ENCODE measurements around the gene RPS6KA5.

DNA sequence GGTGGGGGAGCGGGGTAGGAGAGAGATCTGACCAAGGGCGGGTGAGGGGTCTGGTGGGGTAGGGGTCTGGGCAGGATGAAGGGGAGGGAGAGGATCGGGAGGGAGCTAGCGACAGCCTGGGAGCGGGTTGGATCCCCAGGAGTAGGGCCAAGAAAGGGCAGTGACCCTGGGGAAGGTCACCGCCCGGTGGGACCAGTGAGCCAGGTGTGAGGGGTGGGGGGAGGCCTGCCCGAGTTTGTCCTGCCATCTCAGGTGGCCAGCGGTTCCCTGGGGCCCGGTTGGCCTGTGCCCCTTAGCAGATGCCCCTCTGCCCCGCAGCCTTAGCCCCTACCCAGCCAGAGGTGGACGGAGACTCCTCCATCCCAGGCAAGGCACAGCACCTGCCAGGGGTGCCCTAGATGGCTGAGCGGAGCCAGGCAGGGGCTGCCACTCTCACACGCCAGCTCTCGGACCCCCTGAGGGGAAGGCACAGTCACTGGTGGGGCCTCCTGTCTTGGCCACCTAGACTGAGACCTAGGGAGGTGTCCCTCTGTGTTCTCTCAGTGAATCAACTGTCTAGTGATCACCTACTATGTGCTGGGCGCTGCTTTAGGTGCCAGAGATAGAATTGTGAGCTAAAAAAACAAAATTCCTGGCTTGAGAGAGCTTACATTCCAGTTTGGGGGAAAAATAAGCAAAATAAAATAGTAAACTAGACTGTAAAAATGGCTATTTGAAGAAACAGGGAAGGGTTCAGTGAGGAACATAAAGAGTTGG, 243.6 kb downstream of the RPS6KA5 start:
- TF ChIP-seq, protein P1, sequence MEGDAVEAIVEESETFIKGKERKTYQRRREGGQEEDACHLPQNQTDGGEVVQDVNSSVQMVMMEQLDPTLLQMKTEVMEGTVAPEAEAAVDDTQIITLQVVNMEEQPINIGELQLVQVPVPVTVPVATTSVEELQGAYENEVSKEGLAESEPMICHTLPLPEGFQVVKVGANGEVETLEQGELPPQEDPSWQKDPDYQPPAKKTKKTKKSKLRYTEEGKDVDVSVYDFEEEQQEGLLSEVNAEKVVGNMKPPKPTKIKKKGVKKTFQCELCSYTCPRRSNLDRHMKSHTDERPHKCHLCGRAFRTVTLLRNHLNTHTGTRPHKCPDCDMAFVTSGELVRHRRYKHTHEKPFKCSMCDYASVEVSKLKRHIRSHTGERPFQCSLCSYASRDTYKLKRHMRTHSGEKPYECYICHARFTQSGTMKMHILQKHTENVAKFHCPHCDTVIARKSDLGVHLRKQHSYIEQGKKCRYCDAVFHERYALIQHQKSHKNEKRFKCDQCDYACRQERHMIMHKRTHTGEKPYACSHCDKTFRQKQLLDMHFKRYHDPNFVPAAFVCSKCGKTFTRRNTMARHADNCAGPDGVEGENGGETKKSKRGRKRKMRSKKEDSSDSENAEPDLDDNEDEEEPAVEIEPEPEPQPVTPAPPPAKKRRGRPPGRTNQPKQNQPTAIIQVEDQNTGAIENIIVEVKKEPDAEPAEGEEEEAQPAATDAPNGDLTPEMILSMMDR (IDR thresholded peaks at IDR 0.05), result peak in 1 of 6 experiments; percentile 15
- no peak for TF ChIP-seq POLR2A (IDR thresholded peaks at IDR 0.05)
